T-cell (primary cell): ENCODE measurements around the gene BNC2. TPM values are rescaled to one million over a fixed set of nuclear protein-coding genes. Genes with fewer than 3 reads are reported as not detected.
"Not testable (repeated sequence)": the region's sequence is repeated elsewhere in the genome, so short reads cannot be mapped to it uniquely, and the experiment has no call there.

Source experiments
- ATAC-seq, 4 experiments: fragments of 200-7000 bp in 3 of 4; fragments of 150-1000 bp in 1 of 4; cut with Tn5 transposase; replicated peaks in 1 of 4; 1 replicate in 3 of 4; 2 replicates in 1 of 4; pipeline ENCODE4 v1.10.0; 2021; ENCODE audit warnings: moderate library complexity in 3 of 4, mild to moderate bottlenecking in 2 of 4, moderate number of reproducible peaks in 1 of 4
- CTCF ChIA-PET, 2 donors: fragments of 300-600 bp; sonication (Branson Sonifier 250); formaldehyde crosslinking; loops; one replicate each; lab custom pipeline; 2022; ENCODE audit warnings: antibody characterized with exemption in 2 of 2; lab: Charles Lee
- POLR2A ChIA-PET, 2 donors: fragments of 300-600 bp; sonication (Branson Sonifier 250); formaldehyde crosslinking; loops; one replicate each; lab custom pipeline; 2022; ENCODE audit warnings: antibody characterized with exemption in 2 of 2; lab: Charles Lee
- DNase-seq, 35 experiments: peaks; one replicate each; pipeline versions ENCODE4 v3.0.0 to v3.0.0-alpha.2; 2013 to 2023
- H3K27ac ChIP-seq: one replicate; pipeline ENCODE4 v1.5.1; 2013; ENCODE audit warnings: low read length
- H3K27me3 ChIP-seq, 2 experiments: replicated peaks in 1 of 2; 1 replicate in 1 of 2; 2 replicates in 1 of 2; pipeline versions ENCODE4 v1.6.1 to v1.7.0; 2013; ENCODE audit warnings: low read length in 1 of 2, mixed read lengths in 1 of 2; ENCODE audit not compliant: control insufficient read depth in 2 of 2, insufficient read depth in 2 of 2; ENCODE audit errors: extremely low read depth in 1 of 2
- H3K36me3 ChIP-seq, 2 donors: 1 replicate in 1 of 2; 2 replicates in 1 of 2; pipeline versions ENCODE4 v1.6.1 to v1.7.0; 2013; ENCODE audit warnings: low read length in 1 of 2; ENCODE audit not compliant: control insufficient read depth in 2 of 2, insufficient read depth in 1 of 2; ENCODE audit errors: extremely low read depth in 1 of 2
- H3K4me1 ChIP-seq, 2 experiments: 1 replicate in 1 of 2; 2 replicates in 1 of 2; pipeline versions ENCODE4 v1.6.1 to v1.7.0; 2013; ENCODE audit warnings: low read length in 2 of 2, mixed read lengths in 1 of 2; ENCODE audit not compliant: insufficient read depth in 2 of 2, control insufficient read depth in 1 of 2; ENCODE audit errors: extremely low read depth in 1 of 2
- H3K4me3 ChIP-seq, 2 donors: 1 replicate in 1 of 2; 2 replicates in 1 of 2; pipeline versions ENCODE4 v1.5.1 to v1.7.0; 2013; ENCODE audit warnings: mild to moderate bottlenecking in 2 of 2, low read length in 1 of 2, moderate library complexity in 1 of 2; ENCODE audit not compliant: control insufficient read depth in 1 of 2; ENCODE audit errors: extremely low read depth in 1 of 2
- H3K9me3 ChIP-seq: 2 replicates; pipeline ENCODE4 v1.7.0; 2013
- H3K27ac Mint-ChIP-seq, 2 donors: one replicate each; pipeline ENCODE4 v1.8.0; 2020 to 2021; ENCODE audit warnings: mild to moderate bottlenecking in 2 of 2, mixed read lengths in 2 of 2
- H3K27me3 Mint-ChIP-seq, 2 donors: one replicate each; pipeline ENCODE4 v1.8.0; 2021 to 2022; ENCODE audit warnings: mixed read lengths in 2 of 2
- H3K36me3 Mint-ChIP-seq: one replicate; pipeline ENCODE4 v1.8.0; 2021; ENCODE audit warnings: mixed read lengths
- H3K4me1 Mint-ChIP-seq, 3 donors: one replicate each; pipeline ENCODE4 v1.8.0; 2020 to 2022; ENCODE audit warnings: mixed read lengths in 3 of 3, mild to moderate bottlenecking in 1 of 3
- H3K4me3 Mint-ChIP-seq, 3 donors: one replicate each; pipeline ENCODE4 v1.8.0; 2020 to 2022; ENCODE audit warnings: mild to moderate bottlenecking in 3 of 3, mixed read lengths in 3 of 3, moderate library complexity in 3 of 3
- H3K9me3 Mint-ChIP-seq, 3 donors: one replicate each; pipeline ENCODE4 v1.8.0; 2020 to 2022; ENCODE audit warnings: mixed read lengths in 3 of 3
- WGBS: methylation state at CpG from one replicate; pipeline ENCODE4 v1.1.5; 2013; ENCODE audit warnings: missing lambda C conversion rate; ENCODE audit not compliant: insufficient coverage; 5-methylcytosine and 5-hydroxymethylcytosine counted together
- total RNA-seq, 35 experiments: library from RNA in 6 of 35; stranded (reverse) in 6 of 35; fragments of 120-200 nt in 1 of 35; gene quantifications; one replicate each; pipeline versions ENCODE4 v1.2.1 to v1.2.4 and lab custom pipeline; 2013 to 2026

Gene BNC2
- total RNA-seq, 5 donors from 2014 or later (not counting 1 experiment from before 2014, with no cell fraction given), result 0.03 to 2.1 (median 0.57) TPM

- WGBS, result 94% methylated on average over 3 of the region's 7 CpGs
- H3K27ac ChIP-seq, result no peak overlapping the region
- no peak for ATAC-seq
- H3K27me3 ChIP-seq, result no peaks in the 10 kb centered on the region
- H3K4me3 Mint-ChIP-seq, result no peak overlapping the region
- no peaks in the 10 kb centered on the region for H3K27me3 Mint-ChIP-seq
- no peaks in the 10 kb centered on the region for H3K36me3 ChIP-seq
- H3K4me1 Mint-ChIP-seq, result no peaks in the 10 kb centered on the region
- no peak overlapping the region for H3K27ac Mint-ChIP-seq
- POLR2A ChIA-PET, result no interaction called here
- CTCF ChIA-PET, result no interaction called here
- H3K9me3 ChIP-seq, result no peaks in the 10 kb centered on the region
- no peak for DNase-seq
- H3K4me3 ChIP-seq, result no peak overlapping the region
- no peaks in the 10 kb centered on the region for H3K36me3 Mint-ChIP-seq
- H3K9me3 Mint-ChIP-seq, result peaks cover 0 to 5% (median 4%) of the 10 kb centered on the region in 3 donors
- H3K4me1 ChIP-seq, result no peaks in the 10 kb centered on the region
Observed at GRCh38 chr9:16487915-16488314, 382.6 kb downstream of the BNC2 start.

GRCh38 chr9:16485575-16486321, 384.7 kb downstream of the BNC2 start:
- peaks cover 0 to 4% (median 0%) of the 10 kb centered on the region in 3 donors for H3K9me3 Mint-ChIP-seq
- no peak overlapping the region for H3K27ac ChIP-seq
- DNase-seq (no peak), ATAC-seq (no peak)
- POLR2A ChIA-PET, result no interaction called here
- 57% methylated on average over 1 of the region's 6 CpGs for WGBS
- no peaks in the 10 kb centered on the region for H3K27me3 Mint-ChIP-seq
- no peaks in the 10 kb centered on the region for H3K36me3 ChIP-seq
- H3K9me3 ChIP-seq, result no peaks in the 10 kb centered on the region
- H3K4me1 Mint-ChIP-seq, result no peaks in the 10 kb centered on the region
- no peak overlapping the region for H3K4me3 ChIP-seq
- no peaks in the 10 kb centered on the region for H3K4me1 ChIP-seq
- no peak overlapping the region for H3K4me3 Mint-ChIP-seq
- no peaks in the 10 kb centered on the region for H3K36me3 Mint-ChIP-seq
- H3K27me3 ChIP-seq, result no peaks in the 10 kb centered on the region
- H3K27ac Mint-ChIP-seq, result no peak overlapping the region
- CTCF ChIA-PET, result no interaction called here

GRCh38 chr9:16485160-16485559, 385.3 kb downstream of the BNC2 start:
- H3K9me3 ChIP-seq, result no peaks in the 10 kb centered on the region
- Mint-ChIP-seq H3K36me3 (no peaks in the 10 kb centered on the region), H3K4me3 (no peak overlapping the region), H3K27ac (no peak overlapping the region), H3K4me1 (no peaks in the 10 kb centered on the region), H3K9me3 (no peaks in the 10 kb centered on the region), H3K27me3 (no peaks in the 10 kb centered on the region)
- ChIA-PET POLR2A (no interaction called here), CTCF (no interaction called here)
- H3K36me3 ChIP-seq, result no peaks in the 10 kb centered on the region
- no peak for DNase-seq
- 86% methylated on average over 2 of the region's 3 CpGs for WGBS
- H3K4me1 ChIP-seq, result no peaks in the 10 kb centered on the region
- H3K27ac ChIP-seq, result no peak overlapping the region
- no peak for ATAC-seq
- no peaks in the 10 kb centered on the region for H3K27me3 ChIP-seq
- no peak overlapping the region for H3K4me3 ChIP-seq

GRCh38 chr9:16484744-16485143, 385.7 kb downstream of the BNC2 start:
- no peak for DNase-seq
- CTCF ChIA-PET, result no interaction called here
- H3K4me1 ChIP-seq, result no peaks in the 10 kb centered on the region
- no peak overlapping the region for H3K27ac ChIP-seq
- no peak overlapping the region for H3K4me3 ChIP-seq
- no peaks in the 10 kb centered on the region for H3K9me3 ChIP-seq
- 78% methylated on average over 2 of the region's 2 CpGs for WGBS
- no peaks in the 10 kb centered on the region for H3K27me3 Mint-ChIP-seq
- POLR2A ChIA-PET, result no interaction called here
- no peak for ATAC-seq
- no peaks in the 10 kb centered on the region for H3K36me3 Mint-ChIP-seq
- no peaks in the 10 kb centered on the region for H3K4me1 Mint-ChIP-seq
- no peak overlapping the region for H3K27ac Mint-ChIP-seq
- no peaks in the 10 kb centered on the region for H3K27me3 ChIP-seq
- H3K4me3 Mint-ChIP-seq, result no peak overlapping the region
- no peaks in the 10 kb centered on the region for H3K9me3 Mint-ChIP-seq
- H3K36me3 ChIP-seq, result no peaks in the 10 kb centered on the region

GRCh38 chr9:16484180-16484579, 386.3 kb downstream of the BNC2 start:
- Mint-ChIP-seq H3K9me3 (no peaks in the 10 kb centered on the region), H3K27me3 (no peaks in the 10 kb centered on the region), H3K4me3 (no peak overlapping the region), H3K27ac (no peak overlapping the region), H3K36me3 (no peaks in the 10 kb centered on the region), H3K4me1 (no peaks in the 10 kb centered on the region)
- WGBS, result 81% methylated on average over 3 of the region's 5 CpGs
- Histone ChIP-seq H3K27me3 (no peaks in the 10 kb centered on the region), H3K36me3 (no peaks in the 10 kb centered on the region), H3K9me3 (no peaks in the 10 kb centered on the region), H3K4me1 (no peaks in the 10 kb centered on the region), H3K4me3 (no peak overlapping the region), H3K27ac (no peak overlapping the region)
- ATAC-seq (no peak), DNase-seq (no peak)
- POLR2A ChIA-PET, result no interaction called here
- CTCF ChIA-PET, result no interaction called here

- Histone ChIP-seq H3K27me3 (no peaks in the 10 kb centered on the region), H3K4me1 (no peaks in the 10 kb centered on the region), H3K36me3 (no peaks in the 10 kb centered on the region), H3K27ac (no peak overlapping the region), H3K4me3 (no peak overlapping the region), H3K9me3 (no peaks in the 10 kb centered on the region)
- Mint-ChIP-seq H3K27me3 (no peaks in the 10 kb centered on the region), H3K9me3 (no peaks in the 10 kb centered on the region), H3K36me3 (no peaks in the 10 kb centered on the region), H3K27ac (no peak overlapping the region), H3K4me1 (no peaks in the 10 kb centered on the region), H3K4me3 (no peak overlapping the region)
- ATAC-seq (no peak), DNase-seq (no peak)
- ChIA-PET CTCF (no interaction called here), POLR2A (no interaction called here)
- 77% methylated on average over 3 of the region's 6 CpGs for WGBS
Observed at GRCh38 chr9:16482764-16483163, 387.7 kb downstream of the BNC2 start.

- H3K36me3 ChIP-seq, H3K27me3 ChIP-seq, H3K9me3 ChIP-seq, DNase-seq, H3K27me3 Mint-ChIP-seq, H3K27ac Mint-ChIP-seq, H3K4me3 ChIP-seq, CTCF ChIA-PET, H3K4me1 ChIP-seq, H3K27ac ChIP-seq, H3K9me3 Mint-ChIP-seq, ATAC-seq, H3K36me3 Mint-ChIP-seq, H3K4me1 Mint-ChIP-seq, POLR2A ChIA-PET, H3K4me3 Mint-ChIP-seq: not testable (repeated sequence)
- WGBS, result 98% methylated on average over 8 of the region's 20 CpGs
Observed at GRCh38 chr9:16480584-16480983, 389.9 kb downstream of the BNC2 start.
